ENCODE results near the gene KMO. TPM values are rescaled to one million over a fixed set of nuclear protein-coding genes. Genes with fewer than 3 reads are reported as not detected.

KMO gene
- total RNA-seq, 2 donors from 2014 or later = 0.35 to 0.37 TPM

DNA sequence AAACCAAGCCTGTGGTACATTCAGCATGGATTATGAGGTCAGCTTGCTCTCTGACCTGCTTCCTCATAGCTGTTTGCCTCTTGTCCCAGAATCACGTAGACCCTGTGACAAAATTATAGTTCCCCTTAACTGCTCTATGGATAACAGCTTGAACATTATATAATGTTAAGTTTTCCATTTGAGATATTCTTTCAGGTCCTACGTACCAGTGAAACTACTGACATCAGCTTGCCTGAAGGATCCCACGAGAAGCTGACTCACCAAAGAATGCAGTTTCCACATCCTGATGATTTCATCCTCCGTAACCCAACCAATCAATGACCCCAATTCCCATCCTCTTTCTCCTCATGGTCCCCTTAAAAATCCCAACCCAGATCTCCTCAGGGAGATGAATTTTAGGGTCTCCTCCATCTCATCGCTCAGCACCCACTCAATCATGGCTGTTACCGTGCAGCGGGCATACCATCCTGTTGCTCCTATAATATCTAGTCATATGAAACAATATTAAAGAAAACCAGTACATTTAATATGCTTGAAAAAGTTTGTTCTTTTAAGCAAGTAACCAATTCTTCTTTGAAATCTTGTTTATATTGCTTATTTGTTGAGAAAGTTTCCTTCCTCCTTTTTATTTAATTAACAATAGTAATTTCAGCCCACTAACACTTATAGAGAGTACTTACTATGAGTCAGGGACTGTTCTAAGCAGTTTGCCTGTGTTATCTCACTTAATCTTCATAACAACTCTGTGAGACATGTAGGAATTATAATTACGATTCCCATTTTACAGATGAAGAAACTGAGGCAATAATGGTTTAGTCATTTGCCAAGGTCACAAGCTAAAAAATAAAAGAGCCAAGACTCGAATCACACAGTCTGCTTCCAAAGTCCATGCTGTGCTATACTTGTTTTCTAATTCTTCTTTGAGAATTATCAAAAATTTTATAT is 80.6 kb downstream of the KMO start:
- H3K4me3 ChIP-seq = no peak overlapping the region
- H3K9me3 ChIP-seq = no peaks in the 10 kb centered on the region
- TF ChIP-seq CTCF (IDR thresholded peaks at IDR 0.05) = no peak
- peaks cover 0 to 5% of the 10 kb centered on the region in 2 donors for H3K4me1 ChIP-seq
- DNase-seq (ENCODE audit: low spot score) = no peak
- no peak overlapping the region for H3K27ac ChIP-seq
- no peaks in the 10 kb centered on the region for H3K36me3 ChIP-seq
- H3K27me3 ChIP-seq = no peaks in the 10 kb centered on the region

GRCh38 chr1:241614144-241614543 is 82.0 kb downstream of the KMO start:
- Histone ChIP-seq H3K4me1 (peaks cover 0 to 5% of the 10 kb centered on the region in 2 donors), H3K4me3 (no peak overlapping the region), H3K27ac (no peak overlapping the region), H3K27me3 (no peaks in the 10 kb centered on the region), H3K36me3 (no peaks in the 10 kb centered on the region), H3K9me3 (no peaks in the 10 kb centered on the region)
- no peak for DNase-seq (ENCODE audit: low spot score)
- no peak for TF ChIP-seq CTCF (IDR thresholded peaks at IDR 0.05)

DNA sequence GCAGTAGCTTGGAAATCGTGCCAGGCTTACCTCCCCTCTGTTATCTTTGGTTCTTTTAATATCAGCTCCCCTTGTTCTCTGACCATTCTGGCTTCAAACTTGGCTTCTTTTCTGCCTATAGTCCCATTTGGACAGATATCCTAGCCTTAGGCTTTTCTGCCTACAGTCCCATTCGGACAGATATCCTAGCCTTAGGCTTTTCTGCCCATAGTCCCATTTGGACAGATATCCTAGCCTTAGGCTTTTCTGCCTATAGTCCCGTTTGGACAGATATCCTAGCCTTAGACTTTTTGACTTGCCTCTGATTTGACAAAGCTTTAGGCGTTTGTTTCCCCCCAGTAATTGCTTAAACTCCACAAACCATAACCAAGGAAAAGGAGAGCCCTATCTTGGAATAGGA is 82.4 kb downstream of the KMO start:
- no peak for TF ChIP-seq CTCF (IDR thresholded peaks at IDR 0.05)
- no peak overlapping the region for H3K4me3 ChIP-seq
- no peaks in the 10 kb centered on the region for H3K9me3 ChIP-seq
- H3K27me3 ChIP-seq = no peaks in the 10 kb centered on the region
- H3K36me3 ChIP-seq = no peaks in the 10 kb centered on the region
- H3K27ac ChIP-seq = no peak overlapping the region
- DNase-seq (ENCODE audit: low spot score) = no peak
- H3K4me1 ChIP-seq = peaks cover 0 to 5% of the 10 kb centered on the region in 2 donors

DNA sequence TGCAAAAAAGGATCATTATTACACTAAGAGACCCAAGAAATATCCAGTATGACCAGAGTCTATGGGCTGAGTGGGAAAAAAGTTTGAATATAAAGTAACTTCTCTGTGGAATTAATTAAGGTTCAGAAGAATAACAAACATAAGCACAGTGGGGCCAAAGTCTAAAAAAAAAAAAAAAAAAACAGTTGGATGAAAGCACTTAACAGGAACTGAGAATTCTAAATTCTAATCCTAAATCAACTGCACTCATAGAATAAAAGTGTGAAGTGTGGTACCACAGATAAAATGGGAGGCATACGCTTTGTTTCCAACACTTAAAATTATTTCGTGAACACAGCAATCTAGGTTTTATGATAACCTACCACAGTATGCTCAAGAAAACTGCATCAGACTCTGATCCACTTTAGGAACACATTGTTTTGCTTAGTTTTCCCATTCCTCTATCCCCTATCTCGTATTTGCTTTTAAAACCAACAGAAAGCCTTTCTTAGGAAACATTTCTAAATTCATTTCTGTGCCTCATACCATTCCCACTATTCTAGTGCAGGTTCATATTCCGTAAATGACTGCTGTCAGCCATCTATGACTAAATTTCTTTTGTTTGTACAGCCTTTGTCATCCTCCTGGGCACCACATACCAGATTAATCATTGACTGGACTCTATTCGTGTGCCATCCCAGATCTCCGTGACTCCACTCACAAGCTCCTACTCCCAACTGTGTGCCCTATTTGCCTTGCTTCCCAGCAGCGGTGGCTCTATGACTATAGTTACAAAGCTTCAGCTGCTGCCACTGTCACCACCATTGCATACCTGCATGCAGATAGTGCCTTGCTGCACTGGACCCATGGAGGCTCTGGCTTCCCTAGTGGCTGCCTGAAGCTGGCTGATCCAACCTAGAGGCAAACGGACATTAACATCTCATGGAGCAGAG is 83.1 kb downstream of the KMO start:
- no peak for TF ChIP-seq CTCF (IDR thresholded peaks at IDR 0.05)
- no peak for DNase-seq (ENCODE audit: low spot score)
- Histone ChIP-seq H3K9me3 (no peaks in the 10 kb centered on the region), H3K4me1 (peaks cover 0 to 5% of the 10 kb centered on the region in 2 donors), H3K27ac (no peak overlapping the region), H3K27me3 (no peaks in the 10 kb centered on the region), H3K4me3 (no peak overlapping the region), H3K36me3 (no peaks in the 10 kb centered on the region)

GRCh38 chr1:241617426-241617825 is 85.2 kb downstream of the KMO start:
- H3K27ac ChIP-seq = no peak overlapping the region
- H3K4me3 ChIP-seq = no peak overlapping the region
- no peak for TF ChIP-seq CTCF (IDR thresholded peaks at IDR 0.05)
- no peaks in the 10 kb centered on the region for H3K36me3 ChIP-seq
- H3K9me3 ChIP-seq = no peaks in the 10 kb centered on the region
- no peak for DNase-seq (ENCODE audit: low spot score)
- no peaks in the 10 kb centered on the region for H3K4me1 ChIP-seq
- H3K27me3 ChIP-seq = no peaks in the 10 kb centered on the region

Measured in right atrium auricular region (tissue), 2 donors.